Measurements from ENCODE around the gene SLC25A5.
"Not testable (repeated sequence)": the region's sequence is repeated elsewhere in the genome, so short reads cannot be mapped to it uniquely, and the experiment has no call there.

SLC25A5 gene

GRCh38 chrX:119493851-119494495 lies 25.7 kb downstream of the SLC25A5 start:
- not testable (repeated sequence) for H4K91ac ChIP-seq (ENCODE audit: low read depth, low read length, poor library complexity); H3K14ac ChIP-seq (ENCODE audit: low read length); H2BK5ac ChIP-seq (ENCODE audit: low read length); H3K27ac ChIP-seq (replicated peaks; ENCODE audit: low read length); H3K4ac ChIP-seq (ENCODE audit: low read length); H3K18ac ChIP-seq (ENCODE audit: low read length); H2BK12ac ChIP-seq (ENCODE audit: low read length); H3K4me2 ChIP-seq (ENCODE audit: insufficient read depth, low read length, poor library complexity, severe bottlenecking); H3K9ac ChIP-seq (ENCODE audit: low read depth, low read length, poor library complexity); H3K9me3 ChIP-seq (replicated peaks in 1 of 2; ENCODE audit: control insufficient read depth in 2 of 2, insufficient read depth in 1 of 2, low read depth in 1 of 2, low read length in 2 of 2); H3K79me1 ChIP-seq (ENCODE audit: low read depth, low read length); H2AK5ac ChIP-seq (ENCODE audit: low read depth, low read length); H2BK120ac ChIP-seq (ENCODE audit: low read depth, low read length); H3K4me3 ChIP-seq (ENCODE audit: low read length in 2 of 2); H3K36me3 ChIP-seq (replicated peaks in 1 of 2; ENCODE audit: control insufficient read depth in 2 of 2, insufficient read depth in 2 of 2, low read length in 2 of 2); H4K8ac ChIP-seq (ENCODE audit: low read depth, low read length); H3K4me1 ChIP-seq (ENCODE audit: control insufficient read depth in 2 of 2, insufficient read depth in 1 of 2, low read depth in 1 of 2, low read length in 2 of 2); H3K27me3 ChIP-seq (ENCODE audit: control insufficient read depth in 3 of 3, insufficient read depth in 3 of 3, low read depth in 1 of 3, low read length in 3 of 3); H2BK15ac ChIP-seq (ENCODE audit: low read length); H3K23ac ChIP-seq (ENCODE audit: low read depth, low read length, poor library complexity); DNase-seq (ENCODE audit: low spot score)
- no CpG with 5 or more reads among the region's 10 CpGs for WGBS, 2 donors (ENCODE audit: extremely low coverage in 2 of 2, insufficient read length in 2 of 2, insufficient replicate concordance in 1 of 2)
- peak overlapping the region; percentile 72 for H2AFZ ChIP-seq (ENCODE audit: low read length)

- H3K18ac ChIP-seq (ENCODE audit: low read length): no peak overlapping the region
- H4K8ac ChIP-seq (ENCODE audit: low read depth, low read length): no peak overlapping the region
- no peak overlapping the region for H2BK5ac ChIP-seq (ENCODE audit: low read length)
- H3K4me1 ChIP-seq (ENCODE audit: control insufficient read depth in 2 of 2, insufficient read depth in 1 of 2, low read depth in 1 of 2, low read length in 2 of 2): peaks cover 0 to 7% of the 10 kb centered on the region in 2 donors
- no peak overlapping the region for H3K9ac ChIP-seq (ENCODE audit: low read depth, low read length, poor library complexity)
- H3K27ac ChIP-seq (replicated peaks; ENCODE audit: low read length): no peak overlapping the region
- H3K4me2 ChIP-seq (ENCODE audit: insufficient read depth, low read length, poor library complexity, severe bottlenecking): no peak overlapping the region
- H2BK12ac ChIP-seq (ENCODE audit: low read length): no peak overlapping the region
- no peaks in the 10 kb centered on the region for H3K79me1 ChIP-seq (ENCODE audit: low read depth, low read length)
- H3K23ac ChIP-seq (ENCODE audit: low read depth, low read length, poor library complexity): no peak overlapping the region
- no peaks in the 10 kb centered on the region for H3K36me3 ChIP-seq (replicated peaks in 1 of 2; ENCODE audit: control insufficient read depth in 2 of 2, insufficient read depth in 2 of 2, low read length in 2 of 2)
- no peak overlapping the region for H3K4ac ChIP-seq (ENCODE audit: low read length)
- no peak for DNase-seq (ENCODE audit: low spot score)
- no peaks in the 10 kb centered on the region for H3K27me3 ChIP-seq (ENCODE audit: control insufficient read depth in 3 of 3, insufficient read depth in 3 of 3, low read depth in 1 of 3, low read length in 3 of 3)
- no CpG with 5 or more reads among the region's 10 CpGs for WGBS, 2 donors (ENCODE audit: extremely low coverage in 2 of 2, insufficient read length in 2 of 2, insufficient replicate concordance in 1 of 2)
- H2AK5ac ChIP-seq (ENCODE audit: low read depth, low read length): no peak overlapping the region
- no peak overlapping the region for H3K14ac ChIP-seq (ENCODE audit: low read length)
- no peak overlapping the region for H2BK15ac ChIP-seq (ENCODE audit: low read length)
- H3K9me3 ChIP-seq (replicated peaks in 1 of 2; ENCODE audit: control insufficient read depth in 2 of 2, insufficient read depth in 1 of 2, low read depth in 1 of 2, low read length in 2 of 2): no peaks in the 10 kb centered on the region
- no peak overlapping the region for H3K4me3 ChIP-seq (ENCODE audit: low read length in 2 of 2)
- no peak overlapping the region for H4K91ac ChIP-seq (ENCODE audit: low read depth, low read length, poor library complexity)
- H2BK120ac ChIP-seq (ENCODE audit: low read depth, low read length): no peak overlapping the region
- peak overlapping the region; percentile 56 for H2AFZ ChIP-seq (ENCODE audit: low read length)
Measured at GRCh38 chrX:119495734-119496726, 27.8 kb downstream of the SLC25A5 start.

DNA sequence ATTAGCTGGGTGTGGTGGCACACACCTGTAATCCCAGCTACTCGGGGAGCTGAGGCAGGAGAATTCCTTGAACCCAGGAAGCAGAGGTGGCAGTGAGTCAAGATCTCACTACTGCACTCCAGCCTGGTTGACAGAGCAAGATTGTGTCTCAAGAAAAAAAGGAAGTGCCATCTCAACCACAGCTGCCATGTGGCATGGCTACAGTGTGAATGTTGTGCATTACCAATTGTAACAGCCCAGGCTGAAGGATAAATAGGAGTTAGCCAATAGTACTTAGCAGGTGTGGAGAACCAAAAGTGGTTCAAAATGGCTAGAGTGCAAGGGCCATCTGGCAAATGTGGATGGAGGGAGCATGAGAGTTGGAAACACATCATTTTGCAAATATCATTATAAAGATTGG lies 28.9 kb downstream of the SLC25A5 start:
- no peak overlapping the region for H3K4me3 ChIP-seq (ENCODE audit: low read length in 2 of 2)
- no peak overlapping the region for H3K14ac ChIP-seq (ENCODE audit: low read length)
- no peak overlapping the region for H2BK120ac ChIP-seq (ENCODE audit: low read depth, low read length)
- no peaks in the 10 kb centered on the region for H3K79me1 ChIP-seq (ENCODE audit: low read depth, low read length)
- no peak overlapping the region for H2AFZ ChIP-seq (ENCODE audit: low read length)
- no peak overlapping the region for H3K27ac ChIP-seq (replicated peaks; ENCODE audit: low read length)
- H2BK5ac ChIP-seq (ENCODE audit: low read length): no peak overlapping the region
- no peak overlapping the region for H2BK12ac ChIP-seq (ENCODE audit: low read length)
- no peak overlapping the region for H2AK5ac ChIP-seq (ENCODE audit: low read depth, low read length)
- H3K23ac ChIP-seq (ENCODE audit: low read depth, low read length, poor library complexity): no peak overlapping the region
- H3K9me3 ChIP-seq (replicated peaks in 1 of 2; ENCODE audit: control insufficient read depth in 2 of 2, insufficient read depth in 1 of 2, low read depth in 1 of 2, low read length in 2 of 2): no peaks in the 10 kb centered on the region
- H4K91ac ChIP-seq (ENCODE audit: low read depth, low read length, poor library complexity): no peak overlapping the region
- H3K4me1 ChIP-seq (ENCODE audit: control insufficient read depth in 2 of 2, insufficient read depth in 1 of 2, low read depth in 1 of 2, low read length in 2 of 2): peaks cover 0 to 7% of the 10 kb centered on the region in 2 donors
- no peaks in the 10 kb centered on the region for H3K27me3 ChIP-seq (ENCODE audit: control insufficient read depth in 3 of 3, insufficient read depth in 3 of 3, low read depth in 1 of 3, low read length in 3 of 3)
- no peak overlapping the region for H2BK15ac ChIP-seq (ENCODE audit: low read length)
- H3K4me2 ChIP-seq (ENCODE audit: insufficient read depth, low read length, poor library complexity, severe bottlenecking): no peak overlapping the region
- no peak overlapping the region for H4K8ac ChIP-seq (ENCODE audit: low read depth, low read length)
- H3K36me3 ChIP-seq (replicated peaks in 1 of 2; ENCODE audit: control insufficient read depth in 2 of 2, insufficient read depth in 2 of 2, low read length in 2 of 2): no peaks in the 10 kb centered on the region
- no peak overlapping the region for H3K4ac ChIP-seq (ENCODE audit: low read length)
- WGBS, 2 donors (ENCODE audit: extremely low coverage in 2 of 2, insufficient read length in 2 of 2, insufficient replicate concordance in 1 of 2): no CpG with 5 or more reads among the region's 1 CpG
- H3K9ac ChIP-seq (ENCODE audit: low read depth, low read length, poor library complexity): no peak overlapping the region
- no peak overlapping the region for H3K18ac ChIP-seq (ENCODE audit: low read length)
- no peak for DNase-seq (ENCODE audit: low spot score)
